NCI-H1930 (cell line): ENCODE measurements around the gene THADA.
A peak's percentile ranks its signal among the peaks of the same experiment; 100 is the strongest.

Experiments
- DNase-seq, 2 experiments: peaks; one replicate each; lab custom pipeline; 2025; lab: John Stamatoyannopoulos, UW

Gene THADA

DNA sequence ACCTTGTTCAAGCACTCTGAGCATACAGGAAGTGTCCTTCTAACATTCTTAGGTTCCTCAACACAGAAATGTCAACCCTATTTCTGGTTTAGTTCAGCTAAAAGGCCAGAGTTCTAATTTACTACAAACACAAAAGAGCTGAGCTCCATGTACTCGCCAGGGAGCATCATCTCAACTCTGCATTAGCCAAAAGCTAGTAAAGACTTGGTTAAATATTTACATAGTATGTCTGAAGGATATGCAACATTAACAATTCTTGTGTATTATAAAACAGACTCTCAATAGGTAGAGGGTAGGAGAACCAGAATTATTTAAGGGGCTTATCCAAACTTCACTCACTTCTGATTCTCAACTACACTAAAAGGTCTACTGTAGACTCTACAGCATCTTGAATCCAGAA, 154.6 kb downstream of the THADA start:
- peak in 1 of 2 experiments; percentile 26 for DNase-seq

DNA sequence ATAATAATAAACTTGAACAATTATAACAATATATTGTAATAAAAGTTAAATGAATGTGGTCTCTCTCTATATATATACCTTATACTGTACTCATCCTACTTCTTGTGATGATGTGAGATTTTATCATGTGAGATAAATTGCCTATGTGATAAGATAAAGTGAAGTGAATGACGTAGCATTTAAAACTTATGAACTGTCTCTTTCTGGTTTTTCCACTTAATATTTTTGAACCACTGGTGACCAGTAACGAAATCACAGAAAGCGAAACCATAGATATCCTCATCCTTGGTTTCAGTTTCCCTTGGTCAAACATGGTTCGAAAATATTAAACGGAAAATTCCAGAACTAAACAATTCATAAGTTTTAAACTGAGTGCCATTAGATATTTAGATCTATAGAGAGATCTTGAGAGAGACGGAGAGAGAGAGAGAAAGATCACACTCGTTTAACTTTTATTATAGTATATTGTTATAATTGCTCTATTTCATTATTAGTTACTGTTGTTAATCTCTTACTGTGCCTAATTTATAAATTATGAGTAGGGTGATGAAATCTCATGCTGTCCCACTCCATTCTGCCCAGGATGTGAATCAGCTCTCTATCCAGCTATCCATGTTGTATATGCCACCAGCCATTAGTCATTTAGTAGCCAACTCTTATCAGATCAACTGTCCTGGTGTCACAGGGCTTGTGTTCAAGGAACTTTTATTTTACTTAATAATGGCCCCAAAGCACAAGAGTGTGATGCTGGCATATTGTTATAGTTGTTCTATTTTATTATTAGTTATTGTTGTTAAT, 156.8 kb downstream of the THADA start:
- no peak for DNase-seq

DNA sequence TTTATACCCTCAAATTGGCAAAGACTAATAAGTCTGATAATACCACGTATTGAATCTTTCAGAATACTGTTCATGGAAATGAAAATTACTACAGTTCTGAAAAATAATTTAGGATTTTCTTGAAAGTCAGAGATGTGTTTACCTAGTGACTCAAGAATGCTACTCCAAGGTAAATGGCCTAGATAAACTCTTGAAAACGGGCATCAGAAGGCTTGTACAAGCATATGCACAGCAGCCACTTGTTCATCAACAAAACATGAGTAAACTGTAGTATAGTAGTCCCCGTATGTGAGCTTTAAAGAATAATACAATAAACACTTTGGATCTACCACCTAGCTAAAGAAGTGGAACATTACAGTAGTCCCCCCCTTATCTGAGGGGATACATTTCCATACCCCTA, 157.5 kb downstream of the THADA start:
- no peak for DNase-seq

DNA sequence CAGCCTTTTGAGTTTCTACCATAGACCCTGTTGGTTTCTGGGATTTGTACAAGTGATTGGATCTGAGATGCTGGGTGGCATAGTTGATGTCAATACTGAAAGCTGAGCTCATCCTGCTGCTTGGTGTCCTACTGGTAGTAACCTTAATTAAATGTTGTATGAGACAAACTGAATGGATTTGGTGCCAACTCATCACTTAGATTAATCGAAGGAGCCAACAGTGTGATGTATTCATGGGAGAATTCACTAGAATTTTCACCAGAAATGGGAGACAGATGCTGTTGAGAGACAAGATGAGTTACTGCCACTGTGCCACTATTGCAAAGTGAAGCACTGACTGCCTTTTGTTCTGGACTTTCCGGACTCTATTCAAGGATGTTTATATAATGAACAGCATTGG, 158.5 kb downstream of the THADA start:
- DNase-seq, result no peak

DNA sequence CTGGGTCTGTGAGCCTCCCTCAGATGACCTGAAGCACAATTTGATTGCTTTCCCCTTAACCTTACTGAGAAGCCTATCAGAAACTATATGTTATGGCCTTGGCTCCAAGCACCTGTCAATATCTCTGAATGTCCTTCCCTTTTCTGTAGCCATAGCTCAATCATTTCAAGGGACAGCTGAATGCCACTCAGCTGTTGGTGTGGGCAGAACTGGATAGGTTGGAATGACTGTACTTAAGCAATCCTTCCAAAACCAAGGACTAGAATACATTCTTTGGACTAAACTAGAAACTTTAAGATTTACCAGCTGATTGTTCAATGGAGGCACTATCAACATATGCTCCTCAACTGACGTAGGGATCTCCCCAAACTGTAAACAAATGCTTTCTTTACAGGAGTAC, 159.4 kb downstream of the THADA start:
- no peak for DNase-seq

DNA sequence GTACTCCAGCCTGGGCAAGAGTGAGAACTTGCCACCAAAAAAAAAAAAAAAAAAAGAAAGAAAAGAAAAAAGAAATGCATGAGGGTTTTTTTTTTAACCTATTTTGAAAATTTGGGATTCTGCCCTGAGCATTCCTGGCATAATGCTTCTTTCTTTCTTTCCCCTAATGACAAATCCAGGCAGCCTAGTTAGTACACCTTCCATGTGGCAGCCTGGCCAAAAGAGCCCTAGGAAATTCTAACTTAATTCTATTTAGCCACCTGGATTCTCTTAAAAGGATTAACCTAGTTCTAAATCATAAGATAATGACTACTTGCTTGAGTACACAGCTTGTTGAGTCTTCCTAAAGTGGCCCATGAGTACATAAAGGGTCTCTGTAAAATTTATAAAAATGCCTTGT, 160.1 kb downstream of the THADA start:
- no peak for DNase-seq

DNA sequence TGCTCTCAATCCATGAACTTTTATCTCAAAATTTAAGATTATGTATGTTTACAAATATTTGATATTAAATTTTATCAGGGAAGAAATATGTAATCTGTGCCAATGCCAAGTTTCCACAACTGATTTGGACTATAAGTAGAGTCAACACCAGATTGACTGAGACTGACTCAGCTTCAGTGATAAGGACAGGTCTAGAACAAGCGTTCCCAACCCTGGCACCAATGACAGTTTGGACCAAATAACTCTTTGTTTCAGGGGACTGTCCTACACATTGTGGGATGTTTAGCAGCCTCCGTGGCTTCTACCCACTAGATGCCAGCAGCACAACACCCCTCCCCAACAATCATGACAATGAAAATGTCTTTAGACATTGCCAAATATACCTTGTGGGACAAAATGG, 165.3 kb downstream of the THADA start:
- DNase-seq, result no peak

DNA sequence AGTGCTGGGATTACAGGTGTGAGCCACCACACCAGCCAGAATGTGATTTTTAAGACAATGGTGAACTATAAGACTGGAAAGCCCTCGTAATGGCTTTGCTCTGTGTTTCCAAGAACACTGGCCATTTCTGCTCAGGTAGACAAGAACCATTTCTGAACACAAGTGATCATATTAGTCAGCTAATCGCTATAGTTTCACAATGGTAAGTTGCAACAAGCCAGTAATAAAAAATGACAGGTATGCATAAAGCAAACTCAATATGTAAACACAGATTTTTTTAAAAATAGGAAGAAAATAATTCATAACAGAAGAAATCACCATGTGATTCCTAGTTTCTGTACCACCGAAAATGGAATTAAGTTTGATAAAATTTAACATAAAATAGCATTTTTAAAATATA, 166.5 kb downstream of the THADA start:
- DNase-seq, result no peak

DNA sequence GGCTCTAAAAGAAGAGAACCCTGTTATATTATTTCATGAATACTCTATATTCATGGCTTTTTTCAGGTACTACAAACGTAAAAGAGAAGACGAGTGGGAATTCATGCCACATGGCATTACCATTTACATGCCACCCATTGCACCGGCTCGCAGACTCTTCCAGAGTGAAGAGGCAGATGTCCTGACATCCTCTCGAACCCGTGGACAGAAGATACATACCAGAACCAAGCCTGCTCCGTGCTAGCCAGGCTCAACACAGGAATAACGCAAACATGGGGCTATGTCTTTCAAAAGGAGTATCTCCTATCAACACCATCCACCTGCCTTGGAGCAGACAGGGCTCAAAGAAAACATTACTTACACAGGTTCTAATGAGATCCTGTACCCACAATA, 168.8 kb downstream of the THADA start:
- no peak for DNase-seq

DNA sequence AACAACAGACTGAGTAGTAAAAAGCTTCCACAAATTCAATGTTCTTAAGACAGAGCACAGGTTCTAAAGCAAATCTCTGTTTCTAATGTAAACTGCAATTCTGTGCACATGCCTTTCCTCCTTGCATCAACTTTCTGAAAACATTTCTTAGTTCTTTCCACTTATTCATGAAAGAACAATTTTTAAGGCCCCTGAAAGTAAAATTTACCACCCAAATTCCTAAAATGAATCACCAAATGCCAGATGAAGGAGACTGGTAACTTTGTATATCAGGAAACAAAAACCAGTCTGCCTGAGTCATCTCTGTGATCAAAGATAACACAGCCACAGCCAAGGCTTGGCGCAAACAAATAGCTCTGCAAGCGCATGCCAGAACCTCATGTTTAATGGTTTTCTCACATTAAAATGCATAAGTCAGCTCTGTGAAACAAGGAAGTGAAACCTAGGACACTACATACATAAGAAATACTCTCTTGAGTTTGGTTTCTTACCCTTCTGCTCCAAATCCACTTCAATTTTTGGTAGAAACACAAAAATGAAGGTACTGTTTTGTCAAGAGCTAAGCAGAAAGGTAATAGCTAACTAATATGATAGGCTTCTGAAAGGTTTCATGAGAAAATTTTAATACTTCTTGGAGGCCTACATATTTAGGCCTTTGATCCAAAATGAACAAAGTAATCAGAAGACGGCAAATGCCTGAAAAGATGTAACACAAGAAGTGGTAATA, 169.4 kb downstream of the THADA start:
- DNase-seq, result no peak

DNA sequence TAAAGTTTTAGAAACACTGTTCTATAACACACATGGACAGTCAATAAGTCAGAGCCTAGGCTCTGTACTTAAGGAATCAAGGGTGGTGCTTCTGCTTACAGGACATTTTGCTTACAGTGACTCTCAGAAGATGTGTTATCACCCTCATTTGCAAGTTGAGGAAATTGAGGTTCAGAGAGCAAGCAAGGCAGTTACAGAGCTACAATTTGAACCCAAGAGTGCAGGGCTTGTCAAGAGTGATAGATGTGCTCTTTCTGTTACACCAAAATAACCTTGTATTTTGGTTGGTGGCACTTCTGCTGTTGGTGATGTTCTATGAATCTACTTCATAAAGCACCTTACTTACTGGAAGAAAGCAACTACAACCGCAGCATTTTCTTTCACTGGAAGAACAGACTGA, 170.2 kb downstream of the THADA start:
- DNase-seq, result no peak

DNA sequence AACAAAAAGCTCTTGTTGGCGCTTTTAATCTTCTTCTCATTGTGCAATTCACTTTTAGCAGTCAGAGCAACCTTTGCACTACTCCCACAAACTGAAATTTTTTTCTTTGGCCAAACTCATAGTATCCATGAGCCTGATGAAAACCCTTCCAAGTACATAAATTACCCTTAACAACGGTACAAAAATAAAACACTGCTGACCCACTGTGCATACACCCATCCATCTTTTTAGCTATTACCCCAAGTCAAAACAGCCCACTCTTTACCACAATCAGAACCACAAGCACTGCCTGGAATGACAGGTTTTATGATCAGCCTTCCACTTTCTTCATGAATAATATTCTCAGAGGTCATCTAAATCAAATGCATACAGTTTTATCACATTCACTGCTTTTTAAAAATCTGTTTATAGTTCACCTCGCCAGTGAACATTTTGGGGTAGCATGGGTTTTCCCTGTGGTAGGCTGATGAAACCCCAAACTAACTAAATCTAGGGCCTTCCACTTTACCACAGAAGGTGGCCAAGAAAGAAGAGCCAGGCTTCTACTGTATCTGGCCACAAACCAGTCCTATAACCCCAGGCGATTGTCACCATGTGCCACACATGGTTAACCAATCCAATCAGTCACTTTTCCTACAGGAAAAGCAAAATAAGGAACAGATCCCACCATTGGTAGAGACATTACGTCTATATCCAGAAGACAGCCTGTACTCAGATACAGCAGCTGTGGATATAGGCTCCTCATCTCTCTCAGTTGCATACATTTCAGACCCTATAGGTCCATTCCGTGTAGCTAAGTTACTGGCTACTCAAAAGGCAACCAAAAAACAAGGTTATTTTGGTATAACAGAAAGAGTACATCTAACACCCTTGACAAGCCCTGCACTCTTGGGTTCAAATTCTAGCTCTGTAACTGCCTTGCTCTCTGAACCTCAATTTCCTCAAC, 171.3 kb downstream of the THADA start:
- DNase-seq, result no peak

DNA sequence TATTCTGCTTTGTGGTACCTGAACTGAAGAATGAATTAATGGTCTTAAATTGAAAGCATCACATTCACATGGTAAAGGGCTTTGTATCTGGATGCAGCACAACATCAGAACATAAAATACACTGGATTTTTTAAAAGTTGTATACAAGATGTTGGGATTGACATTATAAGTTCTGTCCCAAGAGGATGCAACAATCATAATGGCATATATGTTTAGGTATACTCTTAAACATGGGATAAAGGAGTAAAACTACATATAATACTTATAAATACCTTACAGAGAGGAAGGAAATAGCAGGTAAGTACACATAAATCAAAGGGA, 171.9 kb downstream of the THADA start:
- DNase-seq, result no peak

DNA sequence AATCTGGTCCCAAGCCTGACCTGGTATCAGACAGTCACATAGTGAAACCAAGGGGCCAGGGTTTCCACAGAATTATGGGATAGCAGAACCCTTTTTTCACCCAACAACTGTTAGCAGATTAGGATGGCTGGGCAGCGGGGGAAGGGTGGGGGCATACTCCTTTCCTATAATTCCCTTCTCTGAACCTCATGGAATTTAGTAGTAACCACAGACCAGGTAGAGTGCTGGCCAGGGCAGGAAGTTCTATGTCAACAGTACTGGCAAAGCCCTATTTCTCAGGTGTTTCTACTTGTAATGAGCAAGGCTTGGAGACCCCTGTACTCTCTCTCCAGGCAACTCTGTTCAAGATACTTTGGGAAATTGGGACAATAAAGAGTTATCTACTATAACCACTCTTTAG, 174.6 kb downstream of the THADA start:
- DNase-seq, result no peak

DNA sequence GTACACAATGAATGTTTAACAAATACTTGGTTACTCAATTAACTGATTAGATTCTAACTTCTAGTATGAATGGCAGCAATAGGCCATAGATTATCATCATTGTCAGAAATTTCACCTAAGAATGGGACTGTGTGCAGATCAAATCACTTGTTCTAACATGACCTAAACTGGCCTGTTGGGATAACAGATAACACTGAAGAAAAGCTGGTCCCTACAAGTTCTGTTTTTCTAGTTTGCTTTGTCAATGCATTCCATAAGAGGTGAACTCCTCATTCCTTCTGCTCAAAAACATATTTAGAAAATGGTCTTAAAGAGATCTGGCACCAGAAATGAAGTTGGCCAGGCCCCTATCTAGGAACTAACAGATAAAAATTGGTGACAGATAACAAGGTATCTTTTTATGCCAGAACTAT, 175.4 kb downstream of the THADA start:
- no peak for DNase-seq

DNA sequence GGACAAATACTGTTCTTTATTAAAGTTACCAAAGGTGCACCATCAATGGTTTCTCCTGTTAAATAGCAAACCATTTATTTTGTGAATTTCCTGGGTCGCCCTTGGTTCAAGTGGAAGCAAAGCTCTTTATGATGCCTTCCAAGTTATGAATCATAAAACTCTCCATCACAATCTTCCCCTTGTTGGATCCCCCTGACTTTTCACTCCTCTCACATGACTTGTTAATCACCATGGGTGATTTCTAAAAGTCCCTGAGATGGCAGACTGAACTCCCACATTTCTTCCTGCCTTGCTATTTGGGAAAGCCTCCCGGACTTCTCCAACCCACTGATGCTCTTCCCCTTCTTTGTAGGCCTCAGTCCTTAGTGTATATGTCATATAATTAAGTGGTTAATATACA, 176.0 kb downstream of the THADA start:
- no peak for DNase-seq

DNA sequence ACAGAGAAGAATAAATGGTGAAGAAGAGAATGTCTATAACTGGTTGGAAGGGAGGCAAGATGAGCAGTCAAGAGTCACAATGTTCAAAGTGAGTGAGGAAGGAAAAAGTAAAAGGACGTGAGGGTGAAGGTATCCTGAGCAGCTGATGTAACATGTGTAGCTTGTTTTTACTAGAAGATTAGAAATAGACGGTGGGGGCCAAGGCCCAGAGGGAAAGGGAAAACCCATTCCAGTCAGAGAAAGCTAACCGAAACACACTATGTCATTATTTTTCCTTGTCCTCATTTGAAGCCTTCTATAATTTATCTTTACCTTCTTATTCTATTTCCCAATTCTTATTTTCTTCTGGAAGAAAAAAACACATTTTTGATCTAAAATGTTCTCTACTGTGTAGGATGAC, 176.6 kb downstream of the THADA start:
- no peak for DNase-seq

DNA sequence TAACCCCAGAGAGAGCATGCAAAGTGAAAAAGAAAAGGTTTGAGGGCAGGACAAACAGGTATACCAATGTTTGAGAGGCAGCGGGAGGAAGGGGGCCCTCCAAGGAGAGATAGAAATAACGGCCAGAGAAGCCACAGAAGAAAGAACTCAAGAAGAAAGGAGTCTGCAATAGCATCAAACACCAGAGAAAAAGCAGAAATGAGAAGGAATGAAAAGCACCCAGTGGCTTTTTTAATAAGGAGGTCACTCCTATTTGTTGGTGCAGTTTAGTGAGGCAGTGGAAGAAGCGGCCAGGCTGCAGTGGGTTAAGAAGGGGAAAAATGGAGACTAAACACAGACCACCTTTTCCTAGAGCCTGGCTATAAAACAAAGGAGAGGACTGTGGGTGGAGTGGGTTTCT, 177.2 kb downstream of the THADA start:
- no peak for DNase-seq

DNA sequence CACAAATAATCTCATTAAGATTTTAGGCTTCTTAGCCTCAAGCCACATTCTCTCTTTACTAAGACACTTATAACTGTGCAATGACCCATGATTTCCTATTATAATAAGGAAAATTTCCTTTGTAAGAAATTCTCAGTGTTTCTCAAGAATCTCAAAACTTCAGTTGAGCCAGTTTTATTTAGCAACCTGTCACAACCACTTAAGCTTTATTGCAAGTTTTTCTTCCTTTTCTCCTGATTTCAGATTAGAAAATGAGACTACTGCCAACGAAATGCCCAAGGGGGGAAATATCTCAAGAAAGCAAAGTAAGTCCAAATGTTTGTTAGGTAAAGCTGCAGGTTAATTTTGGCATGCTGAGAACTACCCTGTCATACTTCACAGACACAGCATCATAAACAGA, 178.5 kb downstream of the THADA start:
- no peak for DNase-seq

DNA sequence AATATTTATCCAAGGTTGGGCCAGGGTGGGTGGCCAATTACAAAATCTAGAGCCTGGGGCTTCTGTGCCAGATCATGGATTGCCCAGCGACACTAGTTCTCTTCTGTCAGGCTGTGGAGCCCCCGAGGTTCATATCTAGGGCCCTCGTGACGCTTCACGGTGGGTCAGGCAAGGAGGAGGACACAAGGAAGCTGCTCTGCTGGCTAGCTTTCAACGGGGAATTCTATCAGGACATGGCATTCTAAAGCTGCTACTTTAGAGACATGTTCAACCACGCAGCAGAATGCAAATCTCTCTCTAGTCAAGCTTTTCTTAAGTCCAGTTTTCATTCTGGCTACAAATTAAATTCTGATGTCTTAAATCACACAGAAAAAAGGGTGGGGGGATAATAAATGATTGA, 180.2 kb downstream of the THADA start:
- no peak for DNase-seq

DNA sequence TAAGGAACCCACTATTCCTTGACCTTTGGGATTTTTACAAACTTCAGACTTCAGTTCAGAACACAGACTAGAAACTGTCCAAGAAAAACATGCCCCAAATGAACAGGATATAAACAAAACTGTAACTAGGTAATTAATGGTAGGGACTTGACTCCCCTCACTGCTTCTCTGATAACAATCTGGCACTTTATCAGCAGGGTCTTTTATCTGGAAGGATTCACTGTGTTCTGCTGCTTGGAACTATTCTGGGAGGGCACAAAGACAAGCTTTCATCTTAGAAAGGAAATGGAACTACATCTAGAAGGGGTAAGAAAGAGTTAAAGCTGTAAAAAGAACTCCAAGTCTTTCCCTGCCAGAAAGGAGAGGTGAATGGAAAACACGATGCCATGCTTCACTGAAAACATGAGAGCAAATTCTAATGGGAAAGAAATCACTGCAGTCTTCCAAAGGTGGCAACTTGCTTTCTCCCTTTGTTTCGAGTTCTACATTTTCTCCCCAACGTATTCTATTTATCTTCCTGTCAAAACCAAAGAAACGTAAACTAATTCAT, 181.2 kb downstream of the THADA start:
- no peak for DNase-seq

DNA sequence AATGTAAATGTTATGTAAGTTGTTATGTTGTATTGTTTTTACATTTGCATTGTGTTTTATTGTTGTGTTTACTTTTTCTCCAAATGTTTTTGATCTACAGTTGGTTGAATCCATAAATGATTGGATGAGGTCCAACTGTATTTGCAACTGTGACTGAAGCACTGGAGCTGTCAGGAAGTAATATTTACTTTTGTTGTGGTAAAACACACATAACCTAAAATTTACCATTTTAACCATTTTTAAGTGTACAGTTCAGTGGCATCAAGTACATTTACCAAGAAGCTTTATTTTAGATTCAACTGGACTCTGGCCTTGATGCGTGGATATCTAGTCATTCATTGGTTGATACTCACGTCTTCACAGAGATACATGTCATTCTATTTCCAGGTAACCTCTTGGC, 181.8 kb downstream of the THADA start:
- DNase-seq, result no peak
